DOHH2 (cell line): Measurements from ENCODE around the gene NFE2L1.
"Not testable (repeated sequence)": the region's sequence is repeated elsewhere in the genome, so short reads cannot be mapped to it uniquely, and the experiment has no call there.

ENCODE experiments used
- H3F3A ChIP-seq: fragments of 200-600 bp; sonication (generic), shearing (Covaris generic); 2 replicates; pipeline ENCODE4 v1.6.0; 2016; ENCODE audit warnings: antibody characterized with exemption, mild to moderate bottlenecking; ENCODE audit not compliant: control insufficient read depth, insufficient read depth
- H3K27ac ChIP-seq: fragments of 200-600 bp; sonication (generic); 2 replicates; pipeline ENCODE4 v1.5.1; 2014; ENCODE audit warnings: low read depth, mild to moderate bottlenecking, low read length, moderate library complexity
- H3K27me3 ChIP-seq: fragments of 200-600 bp; sonication (generic); 2 replicates; pipeline ENCODE4 v1.6.1; 2014; ENCODE audit warnings: mild to moderate bottlenecking, low read length, mixed read lengths; ENCODE audit not compliant: control insufficient read depth
- H3K36me3 ChIP-seq: fragments of 200-600 bp; sonication (generic); 2 replicates; pipeline ENCODE4 v1.6.1; 2014; ENCODE audit warnings: mild to moderate bottlenecking, low read length, moderate library complexity, mixed read lengths; ENCODE audit not compliant: control insufficient read depth
- H3K4me1 ChIP-seq: fragments of 200-600 bp; sonication (generic); 2 replicates; pipeline ENCODE4 v1.6.1; 2014; ENCODE audit warnings: mild to moderate bottlenecking, low read length, mixed read lengths; ENCODE audit not compliant: control insufficient read depth
- H3K4me2 ChIP-seq: fragments of 200-600 bp; sonication (generic); 2 replicates; pipeline ENCODE4 v1.6.0; 2014; ENCODE audit warnings: mild to moderate bottlenecking, low read length, moderate library complexity
- H3K4me3 ChIP-seq: fragments of 200-600 bp; sonication (generic); 2 replicates; pipeline ENCODE4 v1.5.1; 2014; ENCODE audit warnings: mild to moderate bottlenecking, low read length, mixed read lengths
- H3K79me2 ChIP-seq: fragments of 200-600 bp; sonication (generic); 2 replicates; pipeline ENCODE4 v1.6.1; 2014; ENCODE audit warnings: mild to moderate bottlenecking, low read length, mixed read lengths; ENCODE audit not compliant: control insufficient read depth
- H3K9me2 ChIP-seq: fragments of 200-600 bp; sonication (generic); replicated peaks from 2 replicates; pipeline ENCODE4 v1.6.1; 2014; ENCODE audit warnings: mild to moderate bottlenecking, low read length, mixed read lengths; ENCODE audit not compliant: control insufficient read depth
- H3K9me3 ChIP-seq: fragments of 200-600 bp; sonication (generic); 2 replicates; pipeline ENCODE4 v1.6.1; 2014; ENCODE audit warnings: antibody characterized with exemption, low read length, mixed read lengths; ENCODE audit not compliant: control insufficient read depth, insufficient read depth
- H4K20me1 ChIP-seq: fragments of 200-600 bp; sonication (generic); 2 replicates; pipeline ENCODE4 v1.6.0; 2014; ENCODE audit warnings: low read depth, mild to moderate bottlenecking, antibody characterized with exemption, low read length, moderate library complexity; ENCODE audit not compliant: control insufficient read depth, insufficient read depth
- EZH2phosphoT487 ChIP-seq: fragments of 200-600 bp; sonication (generic); IDR thresholded peaks from 2 replicates; pipeline ENCODE4 v1.6.1; 2017; ENCODE audit warnings: borderline replicate concordance, mild to moderate bottlenecking, antibody characterized with exemption, low read length, moderate library complexity, mixed read lengths
- TF ChIP-seq, protein P1 (sequence below): fragments of 200-600 bp; sonication (generic); IDR thresholded peaks from one replicate; pipeline ENCODE4 v1.5.1; 2014; ENCODE audit warnings: antibody characterized with exemption, mild to moderate bottlenecking, low read depth, low read length; ENCODE audit not compliant: poor library complexity, severe bottlenecking

Gene NFE2L1

DNA sequence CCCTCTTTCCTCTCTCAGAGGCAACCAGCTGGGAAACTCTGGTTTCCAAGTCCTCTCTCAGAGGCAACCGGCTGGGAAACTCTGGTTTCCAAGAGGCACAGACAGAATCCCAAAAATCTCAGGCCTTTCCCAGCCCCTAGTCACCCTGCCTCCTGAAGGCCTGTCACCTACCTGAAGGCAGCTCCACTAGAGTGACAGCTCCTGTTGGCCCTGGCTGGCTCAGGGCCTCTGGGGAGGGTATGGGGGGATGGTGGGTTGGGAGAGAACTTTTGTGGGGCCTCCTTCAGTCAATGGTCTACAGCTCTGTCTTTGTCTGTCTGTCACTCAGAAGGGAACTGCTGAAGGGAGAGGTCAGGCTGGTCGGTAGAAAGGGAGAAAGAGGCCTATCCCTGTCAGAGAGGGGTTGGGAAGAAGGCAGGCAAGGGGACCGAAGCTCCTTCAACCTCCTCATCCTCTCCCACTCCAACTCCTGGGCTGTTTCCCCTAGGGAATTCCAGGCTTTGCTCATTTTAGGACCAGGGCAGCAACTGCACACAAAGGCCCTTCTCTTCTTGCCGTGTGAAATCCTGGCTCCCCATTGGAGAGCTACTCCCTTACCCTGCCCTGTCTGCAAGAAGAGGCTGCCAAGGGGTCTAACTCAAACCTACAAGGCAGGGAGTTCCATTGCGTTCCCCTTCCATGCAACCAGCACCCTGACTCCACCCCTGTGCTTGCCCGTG lies 34.1 kb upstream of the NFE2L1 start:
- Histone ChIP-seq H3K4me3 (no peak overlapping the region), H3K4me1 (peaks cover 14% of the 10 kb centered on the region), H3K79me2 (no peaks in the 10 kb centered on the region), H3F3A (peaks cover 4% of the 10 kb centered on the region), H4K20me1 (no peaks in the 10 kb centered on the region), H3K27me3 (peaks cover 51% of the 10 kb centered on the region), H3K27ac (no peak overlapping the region), H3K9me2 (no peaks in the 10 kb centered on the region), H3K9me3 (no peaks in the 10 kb centered on the region), H3K4me2 (no peak overlapping the region), H3K36me3 (no peaks in the 10 kb centered on the region)
- TF ChIP-seq, protein P1, sequence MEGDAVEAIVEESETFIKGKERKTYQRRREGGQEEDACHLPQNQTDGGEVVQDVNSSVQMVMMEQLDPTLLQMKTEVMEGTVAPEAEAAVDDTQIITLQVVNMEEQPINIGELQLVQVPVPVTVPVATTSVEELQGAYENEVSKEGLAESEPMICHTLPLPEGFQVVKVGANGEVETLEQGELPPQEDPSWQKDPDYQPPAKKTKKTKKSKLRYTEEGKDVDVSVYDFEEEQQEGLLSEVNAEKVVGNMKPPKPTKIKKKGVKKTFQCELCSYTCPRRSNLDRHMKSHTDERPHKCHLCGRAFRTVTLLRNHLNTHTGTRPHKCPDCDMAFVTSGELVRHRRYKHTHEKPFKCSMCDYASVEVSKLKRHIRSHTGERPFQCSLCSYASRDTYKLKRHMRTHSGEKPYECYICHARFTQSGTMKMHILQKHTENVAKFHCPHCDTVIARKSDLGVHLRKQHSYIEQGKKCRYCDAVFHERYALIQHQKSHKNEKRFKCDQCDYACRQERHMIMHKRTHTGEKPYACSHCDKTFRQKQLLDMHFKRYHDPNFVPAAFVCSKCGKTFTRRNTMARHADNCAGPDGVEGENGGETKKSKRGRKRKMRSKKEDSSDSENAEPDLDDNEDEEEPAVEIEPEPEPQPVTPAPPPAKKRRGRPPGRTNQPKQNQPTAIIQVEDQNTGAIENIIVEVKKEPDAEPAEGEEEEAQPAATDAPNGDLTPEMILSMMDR = no peak
- TF ChIP-seq EZH2phosphoT487 = no peak

- no peak overlapping the region for H3K4me2 ChIP-seq
- no peaks in the 10 kb centered on the region for H3K36me3 ChIP-seq
- H3K9me3 ChIP-seq = no peaks in the 10 kb centered on the region
- H3K79me2 ChIP-seq = no peaks in the 10 kb centered on the region
- TF ChIP-seq, protein P1 = no peak
- no peak for TF ChIP-seq EZH2phosphoT487
- peaks cover 4% of the 10 kb centered on the region for H3F3A ChIP-seq
- peaks cover 14% of the 10 kb centered on the region for H3K4me1 ChIP-seq
- H3K9me2 ChIP-seq = no peaks in the 10 kb centered on the region
- H4K20me1 ChIP-seq = no peaks in the 10 kb centered on the region
- H3K4me3 ChIP-seq = no peak overlapping the region
- peaks cover 55% of the 10 kb centered on the region for H3K27me3 ChIP-seq
- H3K27ac ChIP-seq = no peak overlapping the region
These were observed 33.5 kb upstream of the NFE2L1 start for GRCh38 chr17:48014595-48015111.

DNA sequence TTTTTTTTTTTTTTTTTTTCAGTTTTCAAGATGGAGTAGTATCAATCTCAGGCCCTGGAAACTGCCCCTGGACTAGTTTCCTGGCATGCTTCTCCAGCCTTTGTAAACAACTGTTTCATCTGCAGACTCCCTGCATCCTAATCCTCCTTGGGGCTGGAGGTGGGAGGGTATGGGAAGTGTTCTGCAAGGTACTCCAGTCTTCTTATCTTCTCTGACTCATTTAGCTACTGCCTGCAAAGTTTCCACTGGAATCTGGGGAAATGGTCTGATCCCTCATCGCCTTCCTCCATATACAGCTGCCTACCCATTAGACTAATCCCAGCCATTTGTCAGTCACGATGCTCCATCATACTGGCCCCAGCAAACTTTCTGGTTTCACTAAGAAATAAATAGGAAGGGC lies 32.0 kb upstream of the NFE2L1 start:
- Histone ChIP-seq H3K36me3 (no peaks in the 10 kb centered on the region), H3K27me3 (peaks cover 52% of the 10 kb centered on the region), H3K4me3 (no peak overlapping the region), H3K79me2 (no peaks in the 10 kb centered on the region), H3K4me2 (no peak overlapping the region), H3K27ac (no peak overlapping the region), H4K20me1 (no peaks in the 10 kb centered on the region), H3K4me1 (peaks cover 14% of the 10 kb centered on the region), H3K9me3 (no peaks in the 10 kb centered on the region), H3K9me2 (no peaks in the 10 kb centered on the region), H3F3A (peaks cover under 1% of the 10 kb centered on the region; the same call in 1 of the 2 replicates)
- TF ChIP-seq, protein P1 = no peak
- TF ChIP-seq EZH2phosphoT487 = no peak

DNA sequence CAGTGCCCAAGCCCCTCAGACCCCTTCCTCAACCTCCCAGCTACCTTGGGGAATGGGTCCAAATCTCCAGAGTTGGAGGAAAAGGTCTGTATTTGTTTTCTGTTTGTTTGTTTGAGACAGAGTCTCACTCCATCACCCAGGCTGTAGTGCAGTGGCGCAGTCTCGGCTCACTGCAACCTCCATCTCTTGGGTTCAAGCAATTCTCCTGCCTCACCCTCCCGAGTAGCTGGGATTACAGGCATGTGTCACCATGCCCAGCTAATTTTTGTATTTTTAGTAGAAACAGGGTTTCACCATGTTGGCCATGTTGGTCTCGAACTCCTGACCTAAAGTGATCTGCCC lies 30.4 kb upstream of the NFE2L1 start:
- not testable (repeated sequence) for H3K4me2 ChIP-seq, H3K27ac ChIP-seq, H3K9me3 ChIP-seq, H3K4me1 ChIP-seq, H3K4me3 ChIP-seq, H3K79me2 ChIP-seq, H4K20me1 ChIP-seq, H3K9me2 ChIP-seq, H3K36me3 ChIP-seq, H3F3A ChIP-seq
- peaks cover 41% of the 10 kb centered on the region for H3K27me3 ChIP-seq
